SK-N-SH treated with all-trans-retinoic acid at 6 μM for 48 hours (cell line): Measurements from ENCODE around the gene IMMP2L.

ENCODE experiments used
- ATAC-seq: fragments of 200-7000 bp; cut with Tn5 transposase; 3 replicates; pipeline ENCODE4 v1.9.1; 2020; ENCODE audit warnings: mild to moderate bottlenecking, moderate library complexity
- CSDC2 ChIP-seq: fragments of 250-450 bp; sonication (Bioruptor Pico); IDR thresholded peaks from 2 replicates; pipeline ENCODE4 v1.5.0; 2020; ENCODE audit warnings: mild to moderate bottlenecking, moderate library complexity
- ESRRG ChIP-seq: fragments of 250-450 bp; sonication (Bioruptor Pico); IDR thresholded peaks from 2 replicates; pipeline ENCODE4 v1.6.1; 2021; ENCODE audit warnings: mild to moderate bottlenecking
- ISL1 ChIP-seq: fragments of 250-450 bp; sonication (Bioruptor Pico); IDR thresholded peaks from 2 replicates; pipeline ENCODE4 v2.1.2; 2022; ENCODE audit warnings: mild to moderate bottlenecking, moderate library complexity
- OSR1 ChIP-seq: fragments of 250-450 bp; sonication (Bioruptor Pico); IDR thresholded peaks from 2 replicates; pipeline ENCODE4 v1.8.0; 2022; ENCODE audit warnings: moderate library complexity, mild to moderate bottlenecking, inconsistent platforms
- POU6F1 ChIP-seq: fragments of 250-450 bp; sonication (Bioruptor Pico); IDR thresholded peaks from 2 replicates; pipeline ENCODE4 v1.8.0; 2021; ENCODE audit warnings: low read depth, mild to moderate bottlenecking, moderate library complexity, borderline replicate concordance
- PPARA ChIP-seq: fragments of 250-450 bp; sonication (Bioruptor Pico); IDR thresholded peaks from 2 replicates; pipeline ENCODE4 v1.5.0; 2020; ENCODE audit warnings: mild to moderate bottlenecking, borderline replicate concordance
- SNAI2 ChIP-seq: fragments of 250-450 bp; sonication (Bioruptor Pico); IDR thresholded peaks from 2 replicates; pipeline ENCODE4 v1.5.0; 2020; ENCODE audit warnings: mild to moderate bottlenecking, moderate library complexity
- TCF4 ChIP-seq: fragments of 250-450 bp; sonication (Bioruptor Pico); IDR thresholded peaks from 2 replicates; pipeline ENCODE4 v1.8.0; 2021; ENCODE audit warnings: mild to moderate bottlenecking, moderate library complexity, borderline replicate concordance
- TOX ChIP-seq: fragments of 250-450 bp; sonication (Bioruptor Pico); IDR thresholded peaks from 2 replicates; pipeline ENCODE4 v1.8.0; 2021; ENCODE audit warnings: mild to moderate bottlenecking, moderate library complexity, borderline replicate concordance
- TSHZ2 ChIP-seq: fragments of 250-450 bp; sonication (Bioruptor Pico); IDR thresholded peaks from 2 replicates; pipeline ENCODE4 v1.5.0; 2020; ENCODE audit warnings: mild to moderate bottlenecking, moderate library complexity
- ZFP3 ChIP-seq: fragments of 250-450 bp; sonication (Bioruptor Pico); IDR thresholded peaks from 2 replicates; pipeline ENCODE4 v1.5.0; 2020; ENCODE audit warnings: mild to moderate bottlenecking, moderate library complexity
- ZNF70 ChIP-seq: fragments of 450-650 bp; formaldehyde crosslinking; IDR thresholded peaks from 2 replicates; pipeline ENCODE4 v1.5.0; 2020; ENCODE audit warnings: mild to moderate bottlenecking, moderate library complexity
- ZNF8 ChIP-seq: fragments of 450-650 bp; formaldehyde crosslinking; IDR thresholded peaks from 2 replicates; pipeline ENCODE4 v1.5.0; 2020; ENCODE audit warnings: mild to moderate bottlenecking, moderate library complexity
- TF ChIP-seq, protein P1 (sequence below): fragments of 250-450 bp; sonication (Bioruptor Pico); IDR thresholded peaks from 2 replicates; pipeline ENCODE4 v1.5.1; 2020; ENCODE audit warnings: low read depth, mild to moderate bottlenecking, moderate library complexity
- TF ChIP-seq, protein P2 (sequence below): fragments of 250-450 bp; sonication (Bioruptor Pico); IDR thresholded peaks from 2 replicates; pipeline ENCODE4 v1.8.0; 2020; ENCODE audit warnings: mild to moderate bottlenecking, moderate library complexity, borderline replicate concordance

Gene IMMP2L

DNA sequence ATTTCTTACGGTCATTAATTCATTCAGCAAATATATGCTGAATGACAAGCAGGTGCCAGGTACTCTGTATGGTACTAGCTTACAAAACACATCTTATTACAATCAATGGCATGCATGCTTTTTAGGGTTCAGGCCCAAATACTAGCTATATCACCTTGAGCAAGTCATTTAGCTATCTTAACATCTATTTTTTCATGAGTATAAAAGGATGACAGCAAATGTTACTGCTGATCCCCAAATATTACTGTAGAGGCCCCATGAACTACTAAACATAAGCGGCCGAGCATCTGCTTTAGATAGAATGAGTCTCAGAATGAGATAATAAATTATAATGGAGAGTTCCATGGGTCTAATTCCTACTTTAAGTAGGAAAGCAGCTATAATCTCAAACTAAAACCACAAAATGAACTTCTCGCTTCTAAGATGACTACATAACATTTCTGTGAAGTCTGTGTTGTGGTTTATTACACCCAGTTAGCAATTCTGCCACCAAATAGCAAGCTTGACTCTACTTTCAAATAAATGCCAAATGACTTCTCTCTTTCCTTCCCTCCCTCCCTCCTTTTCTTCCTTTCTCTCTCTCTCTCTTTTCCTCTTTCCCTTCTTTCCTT, 585.1 kb downstream of the IMMP2L start:
- TF ChIP-seq, protein P1, sequence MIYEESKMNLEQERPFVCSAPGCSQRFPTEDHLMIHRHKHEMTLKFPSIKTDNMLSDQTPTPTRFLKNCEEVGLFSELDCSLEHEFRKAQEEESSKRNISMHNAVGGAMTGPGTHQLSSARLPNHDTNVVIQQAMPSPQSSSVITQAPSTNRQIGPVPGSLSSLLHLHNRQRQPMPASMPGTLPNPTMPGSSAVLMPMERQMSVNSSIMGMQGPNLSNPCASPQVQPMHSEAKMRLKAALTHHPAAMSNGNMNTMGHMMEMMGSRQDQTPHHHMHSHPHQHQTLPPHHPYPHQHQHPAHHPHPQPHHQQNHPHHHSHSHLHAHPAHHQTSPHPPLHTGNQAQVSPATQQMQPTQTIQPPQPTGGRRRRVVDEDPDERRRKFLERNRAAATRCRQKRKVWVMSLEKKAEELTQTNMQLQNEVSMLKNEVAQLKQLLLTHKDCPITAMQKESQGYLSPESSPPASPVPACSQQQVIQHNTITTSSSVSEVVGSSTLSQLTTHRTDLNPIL (CRISPR knock-in tag): no peak
- TF ChIP-seq ZFP3 (CRISPR knock-in tag) (no peak), OSR1 (CRISPR knock-in tag) (no peak), SNAI2 (CRISPR knock-in tag) (no peak), ZNF70 (CRISPR knock-in tag) (no peak), CSDC2 (CRISPR knock-in tag) (no peak), ISL1 (CRISPR knock-in tag) (no peak), POU6F1 (CRISPR knock-in tag) (no peak), PPARA (no peak), TSHZ2 (CRISPR knock-in tag) (no peak), ZNF8 (CRISPR knock-in tag) (no peak), TCF4 (CRISPR knock-in tag) (no peak), ESRRG (no peak), TOX (no peak)
- TF ChIP-seq, protein P2, sequence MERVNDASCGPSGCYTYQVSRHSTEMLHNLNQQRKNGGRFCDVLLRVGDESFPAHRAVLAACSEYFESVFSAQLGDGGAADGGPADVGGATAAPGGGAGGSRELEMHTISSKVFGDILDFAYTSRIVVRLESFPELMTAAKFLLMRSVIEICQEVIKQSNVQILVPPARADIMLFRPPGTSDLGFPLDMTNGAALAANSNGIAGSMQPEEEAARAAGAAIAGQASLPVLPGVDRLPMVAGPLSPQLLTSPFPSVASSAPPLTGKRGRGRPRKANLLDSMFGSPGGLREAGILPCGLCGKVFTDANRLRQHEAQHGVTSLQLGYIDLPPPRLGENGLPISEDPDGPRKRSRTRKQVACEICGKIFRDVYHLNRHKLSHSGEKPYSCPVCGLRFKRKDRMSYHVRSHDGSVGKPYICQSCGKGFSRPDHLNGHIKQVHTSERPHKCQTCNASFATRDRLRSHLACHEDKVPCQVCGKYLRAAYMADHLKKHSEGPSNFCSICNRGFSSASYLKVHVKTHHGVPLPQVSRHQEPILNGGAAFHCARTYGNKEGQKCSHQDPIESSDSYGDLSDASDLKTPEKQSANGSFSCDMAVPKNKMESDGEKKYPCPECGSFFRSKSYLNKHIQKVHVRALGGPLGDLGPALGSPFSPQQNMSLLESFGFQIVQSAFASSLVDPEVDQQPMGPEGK (CRISPR knock-in tag): no peak
- ATAC-seq: no peak

DNA sequence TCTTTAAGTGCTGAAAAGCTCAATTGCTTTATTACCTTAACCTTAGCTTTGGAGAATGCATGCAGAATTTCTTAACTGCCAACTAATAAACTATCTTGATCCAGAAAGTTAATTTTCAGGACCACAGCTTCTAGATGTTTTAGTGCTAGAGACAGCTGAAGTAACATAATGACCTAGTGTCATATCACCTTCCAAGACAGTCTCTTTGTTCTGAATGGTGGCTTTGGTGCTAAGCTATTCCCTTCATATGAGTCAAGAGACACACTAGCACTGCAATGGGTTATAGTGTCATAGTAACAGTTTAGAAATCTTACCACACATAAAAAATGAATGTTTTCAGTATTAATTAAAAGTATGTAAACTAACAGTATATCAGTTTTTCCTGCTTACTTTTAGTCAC, 586.8 kb downstream of the IMMP2L start:
- TF ChIP-seq PPARA: no peak
- TF ChIP-seq, all 23 proteins: peak for 0
- no peak for ATAC-seq

- ATAC-seq: no peak
- TF ChIP-seq ZNF70 (CRISPR knock-in tag) (no peak), TSHZ2 (CRISPR knock-in tag) (no peak), TCF4 (CRISPR knock-in tag) (peak; percentile 17; the same call in 1 of the 2 replicates), ZFP3 (CRISPR knock-in tag) (no peak), POU6F1 (CRISPR knock-in tag) (no peak)
- TF ChIP-seq, protein P2 (CRISPR knock-in tag): no peak
Observed at GRCh38 chr7:110974441-110974840, 587.9 kb downstream of the IMMP2L start.
